HepG2 (cell line): Measurements from ENCODE around the gene BRD8. TPM values are rescaled to one million over a fixed set of nuclear protein-coding genes. Genes with fewer than 3 reads are reported as not detected.

Source experiments
- ADNP ChIP-seq: sonication (generic); formaldehyde crosslinking; IDR thresholded peaks from 2 replicates; pipeline ENCODE4 v1.4.0; 2020; ENCODE audit warnings: missing genetic modification reagents
- CENPX ChIP-seq: sonication (generic); formaldehyde crosslinking; IDR thresholded peaks from 2 replicates; pipeline ENCODE4 v1.9.0; 2021; ENCODE audit warnings: mild to moderate bottlenecking, missing genetic modification reagents, moderate library complexity
- CHD4 ChIP-seq: fragments of 200-600 bp; sonication (generic); IDR thresholded peaks from 2 replicates; pipeline ENCODE4 v1.7.0; 2017; ENCODE audit warnings: mild to moderate bottlenecking, low read length, borderline replicate concordance
- ELF1 ChIP-seq: sonication (generic); formaldehyde crosslinking; IDR thresholded peaks from 2 replicates; pipeline ENCODE4 v1.4.0; 2020; ENCODE audit warnings: missing genetic modification reagents
- ESRRA ChIP-seq: sonication (generic); formaldehyde crosslinking; IDR thresholded peaks from 2 replicates; pipeline ENCODE4 v1.5.1; 2020; ENCODE audit warnings: mild to moderate bottlenecking, low read depth, missing genetic modification reagents
- FIP1L1 ChIP-seq: fragments of 200-400 bp; formaldehyde crosslinking; IDR thresholded peaks from 2 replicates; pipeline ENCODE4 v1.6.1; 2018; ENCODE audit warnings: low read depth, mild to moderate bottlenecking, low read length, moderate library complexity, borderline replicate concordance; ENCODE audit not compliant: insufficient read depth
- FOXM1 ChIP-seq: sonication (generic); formaldehyde crosslinking; IDR thresholded peaks from 2 replicates; pipeline ENCODE4 v1.5.0; 2020; ENCODE audit warnings: missing genetic modification reagents
- HOXA7 ChIP-seq: sonication (generic); formaldehyde crosslinking; IDR thresholded peaks from 2 replicates; pipeline ENCODE4 v1.8.1; 2022; ENCODE audit warnings: mild to moderate bottlenecking, missing genetic modification reagents, moderate library complexity
- MBD4 ChIP-seq: IDR thresholded peaks from 2 replicates; pipeline ENCODE4 v1.6.1; 2012; ENCODE audit warnings: low read length, inconsistent platforms, borderline replicate concordance
- MBNL3 ChIP-seq: fragments of 250-450 bp; sonication (Bioruptor Pico); conservative IDR thresholded peaks from 2 replicates; pipeline ENCODE4 v1.8.0; 2022; ENCODE audit warnings: mild to moderate bottlenecking, inconsistent platforms
- MTF2 ChIP-seq: sonication (generic); formaldehyde crosslinking; IDR thresholded peaks from 2 replicates; pipeline ENCODE4 v1.5.0; 2020; ENCODE audit warnings: missing genetic modification reagents, borderline replicate concordance
- PAF1 ChIP-seq: IDR thresholded peaks from 2 replicates; pipeline ENCODE4 v1.6.1; 2016; ENCODE audit warnings: missing genetic modification reagents, missing compliant biosample characterization
- SCMH1 ChIP-seq: sonication (generic); formaldehyde crosslinking; IDR thresholded peaks from 2 replicates; pipeline ENCODE4 v1.9.0; 2021; ENCODE audit warnings: missing genetic modification reagents, mild to moderate bottlenecking, borderline replicate concordance
- SMC3 ChIP-seq: IDR thresholded peaks from 2 replicates; pipeline ENCODE4 v1.6.1; 2011; ENCODE audit warnings: low read length, improper control_type of control experiment
- SP2 ChIP-seq: sonication (generic); formaldehyde crosslinking; IDR thresholded peaks from 2 replicates; pipeline ENCODE4 v1.5.1; 2020; ENCODE audit warnings: mild to moderate bottlenecking, missing genetic modification reagents
- TARDBP ChIP-seq: sonication (generic); formaldehyde crosslinking; IDR thresholded peaks from 2 replicates; pipeline ENCODE4 v1.8.0; 2022; ENCODE audit warnings: mild to moderate bottlenecking, missing genetic modification reagents
- TCF7L2 ChIP-seq: IDR thresholded peaks from 2 replicates; pipeline ENCODE4 v1.6.1; 2011; ENCODE audit warnings: mild to moderate bottlenecking, low read depth, low read length, moderate library complexity
- TOPORS ChIP-seq: sonication (generic); formaldehyde crosslinking; IDR thresholded peaks from 2 replicates; pipeline ENCODE4 v1.8.0; 2023; ENCODE audit warnings: mild to moderate bottlenecking, missing genetic modification reagents
- XRCC5 ChIP-seq: fragments of 200-400 bp; formaldehyde crosslinking; optimal IDR thresholded peaks from 2 replicates; pipeline ENCODE3; 2017; ENCODE audit warnings: mild to moderate bottlenecking, low read length
- ZBTB44 ChIP-seq: sonication (generic); formaldehyde crosslinking; IDR thresholded peaks from 2 replicates; pipeline ENCODE4 v1.4.0; 2020; ENCODE audit warnings: missing genetic modification reagents
- ZFP1 ChIP-seq: IDR thresholded peaks from 2 replicates; pipeline ENCODE4 v1.6.1; 2016
- ZNF17 ChIP-seq: sonication (generic); formaldehyde crosslinking; IDR thresholded peaks from 2 replicates; pipeline ENCODE4 v1.5.0; 2020; ENCODE audit warnings: mild to moderate bottlenecking, missing genetic modification reagents
- ZNF180 ChIP-seq: sonication (generic); formaldehyde crosslinking; IDR thresholded peaks from 2 replicates; pipeline ENCODE4 v1.4.0; 2020; ENCODE audit warnings: low read depth, missing genetic modification reagents, borderline replicate concordance
- ZNF451 ChIP-seq: sonication (generic); formaldehyde crosslinking; IDR thresholded peaks from 2 replicates; pipeline ENCODE4 v1.5.0; 2020; ENCODE audit warnings: mild to moderate bottlenecking, missing genetic modification reagents
- ZNF543 ChIP-seq: sonication (generic); formaldehyde crosslinking; IDR thresholded peaks from 2 replicates; pipeline ENCODE4 v1.4.0; 2020; ENCODE audit warnings: mild to moderate bottlenecking, missing genetic modification reagents
- ZNF564 ChIP-seq: sonication (generic); formaldehyde crosslinking; IDR thresholded peaks from 2 replicates; pipeline ENCODE4 v1.8.1; 2023; ENCODE audit warnings: mild to moderate bottlenecking, missing genetic modification reagents
- polyA plus RNA-seq, 8 experiments: library from polyadenylated mRNA; depleted of rRNA in 3 of 8; stranded (reverse) in 7 of 8; unstranded in 1 of 8; fragments of >200 nt; fragmentation: Illumina TruSeq in 4 of 8; extraction: Trizol in 4 of 8; gene quantifications; 2 replicates each; pipeline versions ENCODE4 v1.2.1 to v1.2.3, GENCODE V29; 2011 to 2016; ENCODE audit warnings: low read depth in 4 of 8, missing spikeins in 1 of 8, mixed read lengths in 1 of 8; ENCODE audit not compliant: insufficient read depth in 1 of 8
- total RNA-seq, 5 experiments: library from RNA; depleted of rRNA; stranded (reverse); fragments of >200 nt; fragmentation: Illumina TruSeq; extraction: Trizol; gene quantifications; 2 replicates each; pipeline ENCODE4 v1.2.3, GENCODE V29; 2016; ENCODE audit warnings: low read depth in 1 of 5
- TF ChIP-seq, protein P1 (sequence below): sonication (generic); formaldehyde crosslinking; IDR thresholded peaks from 2 replicates; pipeline ENCODE4 v1.4.0; 2020; ENCODE audit warnings: missing genetic modification reagents, mild to moderate bottlenecking, borderline replicate concordance

BRD8 gene
- total and polyA plus RNA-seq, 2 of the 13 experiments (the other 11 are each of a cell fraction or from before 2014, with no cell fraction given) = 62.5 to 71.1 TPM

DNA sequence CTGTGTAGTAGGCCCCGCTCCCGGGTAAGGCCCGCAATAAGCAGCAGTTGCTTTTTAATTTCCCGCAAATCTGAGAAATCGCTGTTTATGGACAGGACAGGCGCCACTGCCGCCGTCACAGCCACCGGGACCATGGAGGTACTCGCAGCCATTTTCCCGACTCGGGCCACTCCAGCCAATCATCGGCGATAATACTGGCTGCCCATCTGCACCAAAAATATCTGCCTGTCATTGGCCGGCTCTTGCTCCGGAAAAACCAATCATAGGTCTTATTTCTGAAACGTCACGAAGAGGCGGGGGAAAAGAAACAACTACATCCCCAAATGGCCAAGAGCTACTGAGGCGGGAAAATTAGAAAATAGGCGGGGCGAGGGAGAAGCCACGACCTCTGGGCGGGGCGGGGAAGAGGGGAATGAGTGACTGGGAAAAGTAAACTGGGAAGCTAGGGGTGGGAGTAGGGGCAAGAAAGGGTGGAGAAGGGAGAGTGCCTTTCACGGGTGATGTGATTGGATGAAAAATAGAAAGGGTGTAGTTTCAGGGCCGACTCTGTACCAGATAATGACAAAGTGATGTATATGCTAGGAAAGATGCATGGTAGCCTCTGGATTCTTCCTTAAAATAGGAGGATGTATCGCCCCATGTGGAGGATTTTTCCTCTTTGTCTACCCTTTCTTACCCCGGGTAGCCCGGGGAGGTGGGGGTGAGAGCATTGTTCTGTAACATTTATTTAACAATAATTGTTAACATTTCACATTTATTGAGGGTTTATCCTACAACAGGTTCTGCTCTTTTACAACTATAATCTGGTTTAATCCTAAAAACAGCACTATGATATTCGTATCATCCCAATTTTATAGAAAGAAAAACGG lies 35.0 kb upstream of the BRD8 start, which contains the start of gene CDC23 (continued):
- TF ChIP-seq MBNL3 (CRISPR knock-in tag) = no peak
- no peak for TF ChIP-seq TCF7L2
- no peak for TF ChIP-seq ZNF451 (CRISPR knock-in tag)
- TF ChIP-seq FIP1L1 = no peak
- no peak for TF ChIP-seq ZBTB44
- TF ChIP-seq ADNP (CRISPR knock-in tag) = no peak
- TF ChIP-seq PAF1 = no peak
- TF ChIP-seq SCMH1 (CRISPR knock-in tag) = no peak
- TF ChIP-seq HOXA7 (CRISPR knock-in tag) = no peak
- TF ChIP-seq ZNF17 (CRISPR knock-in tag) = no peak
- TF ChIP-seq XRCC5 = no peak
- TF ChIP-seq ZNF564 (CRISPR knock-in tag) = no peak
- no peak for TF ChIP-seq SMC3
- TF ChIP-seq ELF1 (CRISPR knock-in tag) = no peak
- TF ChIP-seq TARDBP (CRISPR knock-in tag) = peak; percentile 53; the same call in 1 of the 2 replicates
- no peak for TF ChIP-seq ESRRA (CRISPR knock-in tag)
- no peak for TF ChIP-seq FOXM1
- no peak for TF ChIP-seq TOPORS (CRISPR knock-in tag)
- TF ChIP-seq ZFP1 (CRISPR knock-in tag) = no peak
- TF ChIP-seq ZNF543 = no peak
- no peak for TF ChIP-seq MBD4
- no peak for TF ChIP-seq ZNF180 (CRISPR knock-in tag)
- peak; percentile 90 for TF ChIP-seq SP2 (CRISPR knock-in tag)
- TF ChIP-seq CENPX (CRISPR knock-in tag) = no peak
- TF ChIP-seq CHD4 = peak; percentile 60; the same call in 1 of the 2 replicates
- TF ChIP-seq, protein P1, sequence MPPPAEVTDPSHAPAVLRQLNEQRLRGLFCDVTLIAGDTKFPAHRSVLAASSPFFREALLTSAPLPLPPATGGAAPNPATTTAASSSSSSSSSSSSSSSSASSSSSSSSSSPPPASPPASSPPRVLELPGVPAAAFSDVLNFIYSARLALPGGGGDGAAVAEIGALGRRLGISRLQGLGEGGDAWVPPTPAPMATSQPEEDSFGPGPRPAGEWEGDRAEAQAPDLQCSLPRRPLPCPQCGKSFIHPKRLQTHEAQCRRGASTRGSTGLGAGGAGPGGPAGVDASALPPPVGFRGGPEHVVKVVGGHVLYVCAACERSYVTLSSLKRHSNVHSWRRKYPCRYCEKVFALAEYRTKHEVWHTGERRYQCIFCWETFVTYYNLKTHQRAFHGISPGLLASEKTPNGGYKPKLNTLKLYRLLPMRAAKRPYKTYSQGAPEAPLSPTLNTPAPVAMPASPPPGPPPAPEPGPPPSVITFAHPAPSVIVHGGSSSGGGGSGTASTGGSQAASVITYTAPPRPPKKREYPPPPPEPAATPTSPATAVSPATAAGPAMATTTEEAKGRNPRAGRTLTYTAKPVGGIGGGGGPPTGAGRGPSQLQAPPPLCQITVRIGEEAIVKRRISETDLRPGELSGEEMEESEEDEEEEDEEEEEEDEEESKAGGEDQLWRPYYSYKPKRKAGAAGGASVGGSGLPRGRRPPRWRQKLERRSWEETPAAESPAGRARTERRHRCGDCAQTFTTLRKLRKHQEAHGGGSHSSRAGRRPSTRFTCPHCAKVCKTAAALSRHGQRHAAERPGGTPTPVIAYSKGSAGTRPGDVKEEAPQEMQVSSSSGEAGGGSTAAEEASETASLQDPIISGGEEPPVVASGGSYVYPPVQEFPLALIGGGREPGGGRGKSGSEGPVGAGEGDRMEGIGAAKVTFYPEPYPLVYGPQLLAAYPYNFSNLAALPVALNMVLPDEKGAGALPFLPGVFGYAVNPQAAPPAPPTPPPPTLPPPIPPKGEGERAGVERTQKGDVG (CRISPR knock-in tag) = 0 out of 2 replicates have a peak, but pooled peaks have one; percentile 66
- TF ChIP-seq MTF2 (CRISPR knock-in tag) = no peak
